GM12878 (cell line): Measurements from ENCODE around the gene MIEF1. TPM values are rescaled to one million over a fixed set of nuclear protein-coding genes. Genes with fewer than 3 reads are reported as not detected.

ENCODE experiments used
- ATAC-seq: fragments of 200-7000 bp; cut with Tn5 transposase; 3 replicates; pipeline ENCODE4 v1.9.1; 2020; ENCODE audit warnings: mild to moderate bottlenecking, moderate library complexity
- BruUV-seq: library from RNA; stranded (reverse); fragments of 400-500 nt; replicated peaks from 2 replicates; lab custom pipeline; 2021; lab: Mats Ljungman, UMichigan
- CTCF ChIA-PET: fragments of 300-600 bp; sonication (Branson Sonifier 250); formaldehyde crosslinking; extraction: SDS; loops from one replicate; lab custom pipeline; 2021; ENCODE audit warnings: inconsistent platforms; lab: Yijun Ruan, JAX
- POLR2A ChIA-PET: fragments of 350-600 bp; formaldehyde crosslinking; extraction: SDS; loops from one replicate; lab custom pipeline; 2021; ENCODE audit warnings: inconsistent platforms; lab: Charles Lee
- RAD21 ChIA-PET: fragments of 300-600 bp; sonication (Branson Sonifier 250); formaldehyde crosslinking; loops from one replicate; lab custom pipeline; 2023; ENCODE audit warnings: antibody characterized with exemption; ENCODE audit not compliant: unreplicated experiment; lab: Charles Lee
- SMC1A ChIA-PET: fragments of 300-600 bp; sonication (Branson Sonifier 250); formaldehyde crosslinking; loops from one replicate; lab custom pipeline; 2023; ENCODE audit not compliant: unreplicated experiment, uncharacterized antibody; lab: Charles Lee
- DNase-seq: peaks from one replicate; pipeline ENCODE4 v3.0.0-alpha.2; 2011; ENCODE audit warnings: low read depth, low spot score
- FAIRE-seq: peaks from 3 replicates; lab custom pipeline; 2011; peaks lifted over from hg19 to GRCh38; lab: Jason Lieb, UNC
- H2AFZ ChIP-seq: 2 replicates; pipeline ENCODE4 v1.6.0; 2011; ENCODE audit warnings: low read depth, low read length, control low read depth; ENCODE audit not compliant: control insufficient read depth
- H3K27ac ChIP-seq: 2 replicates; pipeline ENCODE4 v1.5.1; 2011; ENCODE audit warnings: control low read depth; ENCODE audit not compliant: control insufficient read depth, insufficient read depth
- H3K27me3 ChIP-seq, 2 experiments: replicated peaks in 1 of 2; 2 replicates each; pipeline versions ENCODE4 v1.6.0 to v1.6.1; 2011; ENCODE audit warnings: low read length in 1 of 2; ENCODE audit not compliant: control insufficient read depth in 2 of 2, insufficient read depth in 2 of 2
- H3K36me3 ChIP-seq, 2 experiments: 2 replicates each; pipeline ENCODE4 v1.5.1; 2011; ENCODE audit warnings: low read length in 1 of 2; ENCODE audit not compliant: control insufficient read depth in 2 of 2, insufficient read depth in 2 of 2
- H3K4me1 ChIP-seq: 2 replicates; pipeline ENCODE4 v1.6.1; 2011; ENCODE audit warnings: mild to moderate bottlenecking, low read length, moderate library complexity, mixed read lengths; ENCODE audit not compliant: control insufficient read depth, insufficient read depth
- H3K4me2 ChIP-seq: 2 replicates; pipeline ENCODE4 v1.6.0; 2011; ENCODE audit warnings: control low read depth; ENCODE audit not compliant: control insufficient read depth, insufficient read depth
- H3K4me3 ChIP-seq: fragments of 200-600 bp; sonication (generic); 2 replicates; pipeline ENCODE4 v1.5.1; 2016
- H3K79me2 ChIP-seq: 2 replicates; pipeline ENCODE4 v1.6.0; 2011; ENCODE audit warnings: low read length; ENCODE audit not compliant: control insufficient read depth, insufficient read depth
- H3K9ac ChIP-seq: 2 replicates; pipeline ENCODE4 v1.8.0; 2011; ENCODE audit warnings: low read length, control low read depth, mixed read lengths; ENCODE audit not compliant: control insufficient read depth, insufficient read depth
- H3K9me3 ChIP-seq: replicated peaks from 3 replicates; pipeline ENCODE4 v1.5.1; 2011; ENCODE audit warnings: mild to moderate bottlenecking, low read length; ENCODE audit not compliant: control insufficient read depth, insufficient read depth
- H4K20me1 ChIP-seq: 2 replicates; pipeline ENCODE4 v1.6.0; 2011; ENCODE audit not compliant: control insufficient read depth, insufficient read depth
- CHD1 ChIP-seq: IDR thresholded peaks from 2 replicates; pipeline ENCODE4 v1.6.1; 2012; ENCODE audit warnings: low read depth, low read length, improper control_type of control experiment
- HSF1 ChIP-seq: fragments of 150-350 bp; IDR thresholded peaks from 2 replicates; pipeline ENCODE4 v1.6.1; 2014; ENCODE audit warnings: mild to moderate bottlenecking, low read depth, low read length
- WGBS: methylation state at CpG from one replicate; pipeline ENCODE4 v1.1.6; 2016; ENCODE audit warnings: low lambda C conversion rate; ENCODE audit not compliant: insufficient replicate concordance, insufficient coverage; ENCODE audit errors: missing lambda C conversion rate; 5-methylcytosine and 5-hydroxymethylcytosine counted together
- in situ Hi-C: fragments of 300-500 bp; cut with MboI; formaldehyde crosslinking; loops from 9 replicates; pipeline ENCODE4 v1.14.3; 2018; ENCODE audit warnings: mixed read lengths
- intact Hi-C: fragments of 100-400 bp; cut with micrococcal nuclease; formaldehyde crosslinking; loops from one replicate; pipeline ENCODE4 v1.14.2; 2022; ENCODE audit not compliant: unreplicated experiment
- polyA plus RNA-seq, 11 experiments: library from polyadenylated mRNA; depleted of rRNA in 4 of 11; unstranded in 6 of 11; stranded (reverse) in 5 of 11; fragments of >200 nt; fragmentation: Nextera tagmentation in 4 of 11; fragmentation: Illumina TruSeq in 1 of 11; extraction: Ambion mirVana in 4 of 11; extraction: Trizol in 1 of 11; gene quantifications; 1 replicate in 1 of 11; 2 replicates in 10 of 11; pipeline versions ENCODE4 v1.2.1 to v1.2.3, GENCODE V29; 2011 to 2016; ENCODE audit warnings: inconsistent platforms in 2 of 11, missing spikeins in 2 of 11, low read depth in 1 of 11
- total RNA-seq, 4 experiments: library from RNA; depleted of rRNA in 3 of 4; stranded (reverse); fragments of >200 nt in 3 of 4; fragmentation: Illumina TruSeq in 1 of 4; extraction: Trizol in 1 of 4; gene quantifications; 2 replicates each; pipeline versions ENCODE4 v1.2.1 to v1.2.3, GENCODE V29; 2013 to 2021
- TF ChIP-seq, protein P1 (sequence below): fragments of 450-650 bp; IDR thresholded peaks from 2 replicates; pipeline ENCODE4 v1.6.1; 2018; ENCODE audit warnings: borderline replicate concordance, mild to moderate bottlenecking; ENCODE audit not compliant: partially characterized antibody

Gene MIEF1
- total and polyA plus RNA-seq, 10 of the 15 experiments (the other 5 are each of a cell fraction or from before 2014, with no cell fraction given) = 12.4 to 52.3 (median 29.3) TPM

- no TSS peak for BruUV-seq
- SMC1A ChIA-PET = interaction anchor here (1.2 kb wide), 1 partner anchor 17 kb away, joined by 3 read pairs; no protein-coding TSS in a partner anchor
- Histone ChIP-seq H3K27ac (no peak overlapping the region), H3K27me3 (no peaks in the 10 kb centered on the region), H3K4me2 (no peak overlapping the region), H2AFZ (no peak overlapping the region), H3K9ac (no peak overlapping the region), H4K20me1 (no peaks in the 10 kb centered on the region), H3K79me2 (peaks cover 1% of the 10 kb centered on the region), H3K9me3 (no peaks in the 10 kb centered on the region), H3K4me1 (no peaks in the 10 kb centered on the region), H3K36me3 (peaks cover 8 to 37% of the 10 kb centered on the region in 2 experiments; a peak in 3 of 4 replicates), H3K4me3 (no peak overlapping the region)
- WGBS = 42% methylated on average over 2 of the region's 3 CpGs
- no peak for FAIRE-seq
- in situ Hi-C loops = no loop called here
- no peak for ATAC-seq
- TF ChIP-seq CHD1 = no peak
- no peak for TF ChIP-seq HSF1
- TF ChIP-seq, protein P1, sequence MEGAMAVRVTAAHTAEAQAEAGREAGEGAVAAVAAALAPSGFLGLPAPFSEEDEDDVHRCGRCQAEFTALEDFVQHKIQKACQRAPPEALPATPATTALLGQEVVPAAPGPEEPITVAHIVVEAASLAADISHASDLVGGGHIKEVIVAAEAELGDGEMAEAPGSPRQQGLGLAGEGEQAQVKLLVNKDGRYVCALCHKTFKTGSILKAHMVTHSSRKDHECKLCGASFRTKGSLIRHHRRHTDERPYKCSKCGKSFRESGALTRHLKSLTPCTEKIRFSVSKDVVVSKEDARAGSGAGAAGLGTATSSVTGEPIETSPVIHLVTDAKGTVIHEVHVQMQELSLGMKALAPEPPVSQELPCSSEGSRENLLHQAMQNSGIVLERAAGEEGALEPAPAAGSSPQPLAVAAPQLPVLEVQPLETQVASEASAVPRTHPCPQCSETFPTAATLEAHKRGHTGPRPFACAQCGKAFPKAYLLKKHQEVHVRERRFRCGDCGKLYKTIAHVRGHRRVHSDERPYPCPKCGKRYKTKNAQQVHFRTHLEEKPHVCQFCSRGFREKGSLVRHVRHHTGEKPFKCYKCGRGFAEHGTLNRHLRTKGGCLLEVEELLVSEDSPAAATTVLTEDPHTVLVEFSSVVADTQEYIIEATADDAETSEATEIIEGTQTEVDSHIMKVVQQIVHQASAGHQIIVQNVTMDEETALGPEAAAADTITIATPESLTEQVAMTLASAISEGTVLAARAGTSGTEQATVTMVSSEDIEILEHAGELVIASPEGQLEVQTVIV = no peak
- CTCF ChIA-PET = interaction anchor here (1.1 to 1.7 kb wide), 4 partner anchors 14 to 135 kb away, joined by 3 to 8 read pairs (median 4); no protein-coding TSS in a partner anchor
- RAD21 ChIA-PET = interaction anchor here (1.4 kb wide), 1 partner anchor 79 kb away, joined by 3 read pairs; the partner anchor contains the start of gene TAB1
- intact Hi-C loops = no loop called here
- no peak for DNase-seq
- POLR2A ChIA-PET = no interaction called here
These were observed 22.8 kb upstream of the MIEF1 start for GRCh38 chr22:39479254-39479653.
